ENCODE results near the gene FAM163A. TPM values are rescaled to one million over a fixed set of nuclear protein-coding genes. Genes with fewer than 3 reads are reported as not detected.
"Not testable (repeated sequence)": the region's sequence is repeated elsewhere in the genome, so short reads cannot be mapped to it uniquely, and the experiment has no call there.

FAM163A gene
- polyA plus RNA-seq (2013, experiment 1 of 2): 0.11 TPM
- 0.35 TPM for polyA plus RNA-seq (2013, experiment 2 of 2)

DNA sequence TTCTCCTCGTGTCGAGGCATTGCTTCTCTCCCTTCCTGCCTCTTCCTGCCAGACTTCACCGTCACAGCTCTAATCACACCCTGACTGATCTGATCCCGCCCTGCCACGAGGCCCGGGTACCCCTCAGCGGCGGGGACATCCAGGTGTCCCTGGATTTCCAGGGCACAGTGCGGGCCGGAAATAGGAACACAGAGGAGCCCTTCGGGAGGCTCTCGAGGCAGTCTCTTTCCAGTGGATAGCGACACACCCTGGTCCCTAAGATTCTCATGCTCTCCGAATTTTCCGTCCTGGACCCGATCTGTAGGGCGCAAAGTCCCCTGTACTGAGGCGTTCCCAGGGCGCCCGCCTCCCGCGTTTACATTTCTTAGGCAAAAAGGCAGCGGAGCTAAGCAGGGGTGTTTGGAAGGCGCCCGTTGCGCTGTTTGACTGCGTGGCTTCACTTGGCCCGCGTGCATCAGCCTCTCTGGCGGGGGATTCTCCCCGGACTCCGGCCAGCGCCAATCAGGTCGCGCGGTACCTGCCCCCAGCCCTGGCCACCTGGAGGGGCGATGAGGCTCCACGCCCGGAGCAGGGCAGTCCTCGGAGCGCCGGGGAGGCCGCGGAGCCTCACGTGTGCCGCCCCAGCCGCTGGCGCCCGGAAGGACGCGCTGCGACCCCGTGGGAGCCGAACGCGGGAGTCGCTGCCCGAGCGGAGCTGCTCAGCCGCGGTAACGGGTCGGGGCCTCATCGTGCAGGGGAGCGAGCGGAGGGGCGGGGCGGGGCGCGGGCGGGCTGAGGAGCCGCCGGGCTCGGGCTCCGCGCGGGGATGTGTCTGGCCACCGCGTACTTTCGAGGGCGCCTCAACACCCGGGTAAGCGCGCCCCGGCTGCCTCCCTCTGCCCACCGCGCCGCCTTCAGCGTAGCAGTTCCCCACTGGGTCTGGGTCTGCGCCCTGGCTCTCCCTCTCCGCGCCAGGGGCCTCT lies at the start of gene FAM163A:
FAM163A (plus strand) TSS at position 575 of the 962 bp plus-strand sequence. CDS start 69,807 bp downstream, outside the sequence.
- Histone ChIP-seq H3K36me3 (ENCODE audit: control insufficient read depth, insufficient read depth, low read length) (no peaks in the 10 kb centered on the region), H3K4me3 (ENCODE audit: extremely low read depth, insufficient read depth, low read length, poor library complexity, severe bottlenecking) (peak within 1 kb of the TSS; percentile 29), H3K9me3 (ENCODE audit: control insufficient read depth, low read length) (no peaks in the 10 kb centered on the region), H3K27ac (ENCODE audit: low read depth, low read length, severe bottlenecking) (no peak within 1 kb of the TSS), H3K4me1 (ENCODE audit: control insufficient read depth, insufficient read depth, low read length, poor library complexity, severe bottlenecking) (no peaks in the 10 kb centered on the region)
- WGBS, 2 experiments (ENCODE audit: insufficient coverage in 2 of 2): 1 to 2% methylated on average over 67 to 89 of the region's 92 CpGs

DNA sequence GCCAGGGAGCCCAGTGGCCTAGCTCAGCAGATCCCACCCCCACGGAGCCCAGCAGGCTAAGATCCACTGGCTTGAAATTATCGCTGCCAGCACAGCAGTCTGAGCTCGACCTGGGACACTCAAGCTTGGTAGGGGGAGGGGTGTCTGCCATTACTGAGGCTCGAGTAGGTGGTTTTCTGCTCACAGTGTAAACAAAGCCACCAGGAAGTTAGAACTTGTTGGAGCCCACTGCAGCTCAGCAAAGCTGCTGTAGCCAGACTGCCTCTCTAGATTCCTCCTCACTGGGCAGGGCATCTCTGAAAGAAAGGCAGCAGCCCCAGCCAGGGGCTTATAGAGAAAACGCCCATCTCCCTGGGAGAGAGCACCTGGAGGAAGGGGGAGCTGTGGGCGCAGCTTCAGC lies 48.6 kb upstream of the FAM163A start:
- WGBS, 2 experiments (ENCODE audit: insufficient coverage in 2 of 2): 71 to 80% methylated on average over 5 of the region's 6 CpGs
- H3K4me3 ChIP-seq (ENCODE audit: extremely low read depth, insufficient read depth, low read length, poor library complexity, severe bottlenecking): not testable (repeated sequence)

DNA sequence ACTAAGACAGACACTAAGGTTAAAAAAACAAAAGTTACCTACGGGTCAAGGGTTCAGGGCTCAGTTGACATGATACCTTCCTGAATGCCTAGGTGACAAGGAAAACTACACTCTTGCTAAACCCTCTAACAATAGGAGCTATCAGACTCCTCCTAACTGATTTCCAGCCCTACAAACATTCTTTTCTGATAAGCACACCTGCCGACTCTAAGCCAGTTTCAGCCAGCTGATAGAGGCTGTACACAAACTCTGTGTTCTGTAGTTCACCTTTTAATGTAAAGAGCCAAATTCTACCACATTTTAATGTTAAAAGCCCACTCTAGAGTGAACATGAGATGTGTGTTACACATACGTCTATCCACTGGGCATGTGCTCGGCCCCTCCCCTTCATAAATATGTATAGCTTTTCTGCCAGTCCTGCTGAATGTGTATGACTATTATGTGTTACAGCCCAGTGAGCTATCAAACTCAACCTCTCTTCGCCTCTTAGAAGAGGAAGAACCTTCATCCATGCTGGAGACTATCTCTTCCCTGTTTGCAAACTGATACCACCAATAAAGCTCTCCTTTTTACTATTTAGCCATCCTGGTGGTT lies 40.0 kb upstream of the FAM163A start:
- H3K4me1 ChIP-seq (ENCODE audit: control insufficient read depth, insufficient read depth, low read length, poor library complexity, severe bottlenecking): no peaks in the 10 kb centered on the region
- no peaks in the 10 kb centered on the region for H3K9me3 ChIP-seq (ENCODE audit: control insufficient read depth, low read length)
- no peak overlapping the region for H3K4me3 ChIP-seq (ENCODE audit: extremely low read depth, insufficient read depth, low read length, poor library complexity, severe bottlenecking)
- no peaks in the 10 kb centered on the region for H3K36me3 ChIP-seq (ENCODE audit: control insufficient read depth, insufficient read depth, low read length)
- H3K27ac ChIP-seq (ENCODE audit: low read depth, low read length, severe bottlenecking): no peak overlapping the region
- 86 to 93% methylated on average over 2 to 3 of the region's 5 CpGs for WGBS, 2 experiments (ENCODE audit: insufficient coverage in 2 of 2)

More for the DNA sequence above, 48.6 kb upstream of the FAM163A start:
- not testable (repeated sequence) for H3K4me1 ChIP-seq (ENCODE audit: control insufficient read depth, insufficient read depth, low read length, poor library complexity, severe bottlenecking); H3K36me3 ChIP-seq (ENCODE audit: control insufficient read depth, insufficient read depth, low read length); H3K27ac ChIP-seq (ENCODE audit: low read depth, low read length, severe bottlenecking); H3K9me3 ChIP-seq (ENCODE audit: control insufficient read depth, low read length)

DNA sequence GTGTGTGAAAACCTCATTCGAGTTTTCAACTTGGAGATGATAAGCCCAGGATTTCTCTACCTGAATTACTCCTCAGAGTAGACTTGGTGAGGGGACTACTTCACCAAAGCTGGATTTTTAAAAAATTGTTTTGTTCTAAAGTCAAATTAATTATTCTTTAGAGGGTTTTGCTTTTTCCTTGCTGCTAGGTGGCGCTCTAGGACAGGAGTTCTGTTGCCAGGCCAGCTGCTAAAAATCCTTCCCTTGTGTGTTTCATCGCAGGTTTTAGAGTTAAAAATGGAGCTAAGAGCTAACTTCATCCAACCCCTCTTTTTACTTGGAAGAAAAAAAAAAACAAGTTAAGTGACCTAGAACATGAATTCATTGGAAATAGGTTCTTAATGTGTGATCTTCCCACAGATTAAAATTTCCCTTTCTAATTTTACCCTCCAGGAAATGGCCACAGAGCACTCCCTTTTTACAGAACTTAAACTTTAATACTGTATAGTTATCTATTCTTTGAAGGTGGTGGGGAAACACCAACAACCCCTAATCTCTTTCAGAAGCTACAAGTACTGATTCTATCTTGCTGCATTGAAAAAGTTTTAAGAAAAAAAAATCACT lies 36.7 kb upstream of the FAM163A start:
- H3K36me3 ChIP-seq (ENCODE audit: control insufficient read depth, insufficient read depth, low read length): no peaks in the 10 kb centered on the region
- WGBS, 2 experiments (ENCODE audit: insufficient coverage in 2 of 2): 0% methylated on average over 1 of the region's 3 CpGs

DNA sequence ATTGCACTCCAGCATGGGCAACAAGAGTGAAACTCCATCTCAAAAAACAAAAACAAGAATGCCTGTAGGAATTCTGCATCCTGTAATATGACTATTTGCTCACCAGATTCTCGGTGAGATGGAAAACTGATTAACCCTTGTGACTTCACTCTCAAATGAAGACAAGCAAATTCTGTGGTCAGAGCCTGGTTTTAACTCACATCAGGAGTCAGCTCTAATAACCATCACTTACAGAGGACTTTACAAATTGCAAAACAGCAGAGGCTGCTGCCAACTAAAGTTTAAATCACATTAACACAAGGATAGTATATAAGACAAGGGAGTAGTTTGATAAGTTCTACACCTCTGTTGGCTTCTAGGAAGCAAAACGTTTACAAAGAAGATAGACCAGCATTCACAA lies 35.7 kb upstream of the FAM163A start:
- Histone ChIP-seq H3K27ac (ENCODE audit: low read depth, low read length, severe bottlenecking) (no peak overlapping the region), H3K36me3 (ENCODE audit: control insufficient read depth, insufficient read depth, low read length) (no peaks in the 10 kb centered on the region), H3K9me3 (ENCODE audit: control insufficient read depth, low read length) (no peaks in the 10 kb centered on the region), H3K4me3 (ENCODE audit: extremely low read depth, insufficient read depth, low read length, poor library complexity, severe bottlenecking) (no peak overlapping the region), H3K4me1 (ENCODE audit: control insufficient read depth, insufficient read depth, low read length, poor library complexity, severe bottlenecking) (no peaks in the 10 kb centered on the region)
- 66 to 94% methylated on average over 2 of the region's 2 CpGs for WGBS, 2 experiments (ENCODE audit: insufficient coverage in 2 of 2)

More for the DNA sequence above, 36.7 kb upstream of the FAM163A start:
- H3K4me1 ChIP-seq (ENCODE audit: control insufficient read depth, insufficient read depth, low read length, poor library complexity, severe bottlenecking): no peaks in the 10 kb centered on the region
- H3K4me3 ChIP-seq (ENCODE audit: extremely low read depth, insufficient read depth, low read length, poor library complexity, severe bottlenecking): no peak overlapping the region
- H3K27ac ChIP-seq (ENCODE audit: low read depth, low read length, severe bottlenecking): no peak overlapping the region
- H3K9me3 ChIP-seq (ENCODE audit: control insufficient read depth, low read length): no peaks in the 10 kb centered on the region

DNA sequence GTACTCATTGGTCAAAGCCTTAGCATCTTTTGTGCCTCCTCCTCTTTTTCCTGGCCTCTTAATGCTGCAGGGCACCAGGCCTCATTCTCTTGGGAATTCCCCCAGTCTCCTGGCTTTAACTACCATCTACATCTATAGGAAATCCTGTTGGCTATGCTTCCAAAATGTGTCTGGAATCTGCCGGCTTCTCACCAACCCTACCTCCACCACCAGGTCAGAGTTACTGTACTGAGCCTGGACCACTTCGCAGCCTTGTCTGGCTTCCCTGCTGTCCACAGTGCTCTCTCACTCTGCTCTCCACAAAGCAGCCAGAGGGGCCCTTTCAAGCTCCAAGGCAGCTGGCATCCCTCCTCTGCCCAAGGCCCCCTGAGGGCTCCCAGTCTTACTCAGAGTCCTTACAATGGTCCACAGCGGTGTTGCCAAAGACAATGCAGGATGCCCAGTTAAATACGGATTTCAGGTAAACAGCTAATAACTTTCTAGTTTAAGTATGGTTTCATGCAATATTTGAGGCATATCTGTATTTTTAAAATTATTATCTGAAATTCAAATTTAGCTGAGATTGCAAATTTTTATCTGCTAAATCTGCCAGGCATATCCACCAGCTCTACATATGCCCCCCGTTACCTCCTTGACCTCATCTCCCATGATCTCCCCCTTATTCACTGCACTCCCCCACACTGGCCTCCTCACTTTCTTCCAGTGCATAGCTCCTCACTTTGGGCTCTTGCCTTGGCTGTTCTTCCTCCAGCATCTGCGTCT lies 34.5 kb upstream of the FAM163A start:
- H3K4me1 ChIP-seq (ENCODE audit: control insufficient read depth, insufficient read depth, low read length, poor library complexity, severe bottlenecking): no peaks in the 10 kb centered on the region
- no peak overlapping the region for H3K4me3 ChIP-seq (ENCODE audit: extremely low read depth, insufficient read depth, low read length, poor library complexity, severe bottlenecking)
- no peak overlapping the region for H3K27ac ChIP-seq (ENCODE audit: low read depth, low read length, severe bottlenecking)
- no peaks in the 10 kb centered on the region for H3K36me3 ChIP-seq (ENCODE audit: control insufficient read depth, insufficient read depth, low read length)
- 85 to 88% methylated on average over 4 of the region's 6 CpGs for WGBS, 2 experiments (ENCODE audit: insufficient coverage in 2 of 2)
- H3K9me3 ChIP-seq (ENCODE audit: control insufficient read depth, low read length): no peaks in the 10 kb centered on the region

DNA sequence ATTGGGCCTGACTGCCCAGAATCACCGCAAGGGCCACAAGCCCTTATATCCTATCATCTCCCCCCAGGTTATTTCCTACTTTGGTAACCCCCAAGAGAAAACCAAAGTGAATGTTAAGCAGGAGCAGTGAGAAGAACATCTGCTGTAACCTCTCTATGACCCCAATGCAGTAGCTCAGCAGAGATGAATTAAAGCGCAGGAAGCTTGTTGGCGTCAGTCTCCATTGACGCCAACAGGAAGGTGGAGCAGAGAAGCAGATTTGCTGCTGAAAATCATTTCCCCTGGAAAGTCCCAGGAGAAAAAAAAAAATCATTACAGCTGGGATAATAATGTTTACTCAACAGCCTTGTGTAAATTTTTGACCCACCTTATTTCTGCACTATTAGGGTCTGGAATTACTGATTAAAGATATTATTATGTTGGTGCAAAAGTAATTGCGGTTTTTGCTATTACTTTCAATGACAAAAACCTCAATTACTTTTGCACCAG lies 33.2 kb upstream of the FAM163A start:
- H3K4me1 ChIP-seq (ENCODE audit: control insufficient read depth, insufficient read depth, low read length, poor library complexity, severe bottlenecking): no peaks in the 10 kb centered on the region
- 94% methylated on average over 2 to 3 of the region's 5 CpGs for WGBS, 2 experiments (ENCODE audit: insufficient coverage in 2 of 2)

DNA sequence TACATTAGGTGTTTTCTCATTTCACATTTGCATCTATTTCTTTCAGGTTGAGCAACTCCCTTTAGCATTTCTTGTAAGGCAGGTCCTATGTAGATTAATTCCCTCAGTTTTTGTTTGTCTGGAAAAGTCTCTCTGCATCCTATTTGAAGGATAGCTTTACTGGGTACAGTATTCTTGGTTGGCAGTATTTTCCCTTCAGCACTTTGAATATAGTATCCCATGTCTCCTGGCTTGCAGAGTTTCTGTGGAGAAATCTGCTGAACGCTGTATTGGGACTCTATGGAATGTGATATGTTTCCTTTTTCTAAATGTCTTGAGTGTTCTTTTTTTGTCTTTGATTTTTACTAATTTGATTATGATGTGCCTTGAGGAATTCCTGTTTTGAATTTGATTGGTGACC lies 28.9 kb upstream of the FAM163A start:
- Histone ChIP-seq H3K4me3 (ENCODE audit: extremely low read depth, insufficient read depth, low read length, poor library complexity, severe bottlenecking) (no peak overlapping the region), H3K36me3 (ENCODE audit: control insufficient read depth, insufficient read depth, low read length) (no peaks in the 10 kb centered on the region), H3K9me3 (ENCODE audit: control insufficient read depth, low read length) (peaks cover 4% of the 10 kb centered on the region), H3K27ac (ENCODE audit: low read depth, low read length, severe bottlenecking) (no peak overlapping the region), H3K4me1 (ENCODE audit: control insufficient read depth, insufficient read depth, low read length, poor library complexity, severe bottlenecking) (no peaks in the 10 kb centered on the region)
- WGBS, 2 experiments (ENCODE audit: insufficient coverage in 2 of 2): 86% methylated on average over 1 of the region's 1 CpG; no CpG with 5 or more reads in 1 of the 2 experiments

More for the DNA sequence above, 33.2 kb upstream of the FAM163A start:
- H3K4me3 ChIP-seq (ENCODE audit: extremely low read depth, insufficient read depth, low read length, poor library complexity, severe bottlenecking): no peak overlapping the region
- H3K9me3 ChIP-seq (ENCODE audit: control insufficient read depth, low read length): no peaks in the 10 kb centered on the region
- H3K36me3 ChIP-seq (ENCODE audit: control insufficient read depth, insufficient read depth, low read length): no peaks in the 10 kb centered on the region
- no peak overlapping the region for H3K27ac ChIP-seq (ENCODE audit: low read depth, low read length, severe bottlenecking)

DNA sequence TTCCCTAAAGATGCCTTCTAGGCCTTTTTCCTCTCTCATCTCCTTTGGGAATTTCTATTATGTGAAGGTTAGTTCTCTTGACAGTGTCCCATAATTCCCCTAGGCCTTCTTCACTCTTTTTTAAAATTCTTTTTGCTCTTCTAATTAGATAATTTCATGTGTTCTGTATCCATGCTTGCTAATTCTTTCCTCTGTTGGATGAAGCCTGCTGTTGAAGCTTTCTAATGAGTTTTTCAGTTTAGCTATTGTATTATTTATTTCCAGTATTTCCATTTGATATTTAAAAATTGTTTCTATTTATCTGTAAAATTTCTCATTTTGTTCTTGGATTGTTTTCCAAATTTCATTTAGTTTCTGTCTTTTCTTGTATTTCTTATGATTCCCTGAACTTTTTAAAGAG lies 28.5 kb upstream of the FAM163A start:
- H3K4me3 ChIP-seq (ENCODE audit: extremely low read depth, insufficient read depth, low read length, poor library complexity, severe bottlenecking): no peak overlapping the region
- H3K27ac ChIP-seq (ENCODE audit: low read depth, low read length, severe bottlenecking): no peak overlapping the region
- H3K9me3 ChIP-seq (ENCODE audit: control insufficient read depth, low read length): peaks cover 4% of the 10 kb centered on the region
- no peaks in the 10 kb centered on the region for H3K36me3 ChIP-seq (ENCODE audit: control insufficient read depth, insufficient read depth, low read length)
- no peaks in the 10 kb centered on the region for H3K4me1 ChIP-seq (ENCODE audit: control insufficient read depth, insufficient read depth, low read length, poor library complexity, severe bottlenecking)

DNA sequence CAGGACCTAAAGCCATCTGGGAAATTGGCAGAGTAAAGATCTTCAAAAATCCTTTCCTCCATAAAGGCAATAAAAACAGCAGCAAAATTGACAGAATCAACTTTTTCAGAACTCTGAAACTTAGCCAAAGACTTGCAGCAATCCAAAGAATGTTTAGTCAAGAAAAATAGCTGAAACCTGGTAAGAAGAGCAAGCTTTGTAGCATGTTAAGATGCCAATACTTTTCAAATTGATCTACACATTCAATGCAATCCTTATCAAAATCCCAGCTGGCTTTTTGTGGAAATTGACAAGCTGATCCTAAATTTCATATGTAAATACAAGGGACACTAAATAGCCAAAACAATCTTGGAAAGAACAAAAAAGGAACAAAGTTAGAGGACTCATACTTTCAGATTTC lies 23.8 kb upstream of the FAM163A start:
- Histone ChIP-seq H3K4me1 (ENCODE audit: control insufficient read depth, insufficient read depth, low read length, poor library complexity, severe bottlenecking) (no peaks in the 10 kb centered on the region), H3K27ac (ENCODE audit: low read depth, low read length, severe bottlenecking) (no peak overlapping the region), H3K4me3 (ENCODE audit: extremely low read depth, insufficient read depth, low read length, poor library complexity, severe bottlenecking) (no peak overlapping the region), H3K9me3 (ENCODE audit: control insufficient read depth, low read length) (peaks cover 4% of the 10 kb centered on the region), H3K36me3 (ENCODE audit: control insufficient read depth, insufficient read depth, low read length) (no peaks in the 10 kb centered on the region)
